Fibroblast of skin of right biceps (primary cell): Measurements from ENCODE around the gene PRKG1.
A peak's percentile ranks its signal among the peaks of the same experiment; 100 is the strongest.

Source experiments
- DNase-seq: peaks from one replicate; pipeline ENCODE4 v3.0.0-alpha.2; 2013

The PRKG1 gene

GRCh38 chr10:51788273-51788672 is 714.0 kb downstream of the PRKG1 start:
- DNase-seq, result no peak

GRCh38 chr10:51789118-51789517 is 714.8 kb downstream of the PRKG1 start:
- DNase-seq, result no peak

- DNase-seq, result no peak
Observed at GRCh38 chr10:51789903-51790302, 715.6 kb downstream of the PRKG1 start.

GRCh38 chr10:51792678-51793077 is 718.4 kb downstream of the PRKG1 start:
- DNase-seq, result no peak

GRCh38 chr10:51800121-51800520 is 725.8 kb downstream of the PRKG1 start:
- DNase-seq, result no peak

GRCh38 chr10:51800725-51801424 is 726.6 kb downstream of the PRKG1 start:
- DNase-seq, result no peak

- no peak for DNase-seq
Observed at GRCh38 chr10:51802030-51802429, 727.7 kb downstream of the PRKG1 start.

GRCh38 chr10:51804866-51805265 is 730.6 kb downstream of the PRKG1 start:
- DNase-seq, result peak; percentile 69

DNA sequence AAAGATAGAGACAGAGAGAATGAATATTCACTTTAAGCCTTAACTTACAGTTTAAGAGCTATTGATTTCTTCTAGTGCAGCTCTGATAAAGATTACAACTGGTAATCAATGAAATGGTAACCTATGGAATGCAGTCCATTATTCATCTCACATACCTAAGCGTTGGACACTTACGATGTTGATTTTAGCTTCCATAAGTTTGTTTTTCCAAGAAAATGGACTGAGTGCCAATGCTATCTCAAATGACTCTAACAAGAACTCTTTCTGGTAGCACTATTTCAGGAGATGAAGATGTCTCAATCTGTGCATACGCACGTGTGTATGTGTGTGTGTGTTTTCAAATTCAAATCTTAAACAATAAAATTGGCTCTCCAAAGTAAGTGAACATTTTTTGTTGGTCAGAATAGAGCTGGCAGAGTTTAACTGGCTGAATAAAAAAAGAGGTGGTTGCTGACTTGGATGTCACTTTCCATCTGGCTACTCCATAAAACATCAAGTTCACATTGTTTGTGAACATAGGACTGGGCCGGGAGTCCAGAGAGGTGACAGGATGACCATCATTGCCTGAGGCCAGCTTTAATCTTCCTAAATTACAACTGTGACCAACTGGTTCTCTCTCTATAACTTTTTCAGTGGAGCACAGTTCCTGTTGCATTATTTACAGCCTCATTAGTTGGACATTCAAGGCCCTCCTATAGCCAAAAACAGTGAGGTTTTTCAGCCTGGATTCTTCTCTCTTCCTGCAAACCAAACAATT is 732.0 kb downstream of the PRKG1 start:
- no peak for DNase-seq

DNA sequence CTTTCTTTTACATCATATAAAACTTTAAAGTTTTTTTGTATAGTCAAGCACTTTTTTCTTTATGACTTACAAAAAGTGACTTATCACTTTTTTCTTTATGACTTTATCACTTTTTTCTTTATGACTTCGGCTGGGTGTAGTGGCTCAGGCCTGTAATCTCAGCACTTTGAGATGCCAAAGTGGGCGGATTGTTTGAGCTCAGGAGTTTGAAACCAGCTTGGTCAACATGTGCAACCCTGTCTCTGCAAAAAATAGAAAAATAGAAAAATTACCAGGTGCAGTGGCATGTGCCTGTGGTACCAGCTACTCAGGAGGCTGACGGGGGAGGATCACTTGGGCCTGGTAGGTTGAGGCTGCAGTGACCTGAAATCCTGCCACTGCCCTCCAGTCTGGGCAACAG is 733.9 kb downstream of the PRKG1 start:
- DNase-seq, result no peak

- DNase-seq, result no peak
Observed at GRCh38 chr10:51815723-51816122, 741.4 kb downstream of the PRKG1 start.

- DNase-seq, result no peak
Observed at GRCh38 chr10:51821045-51821444, 746.8 kb downstream of the PRKG1 start.

- DNase-seq, result no peak
Observed at GRCh38 chr10:51821745-51822144, 747.5 kb downstream of the PRKG1 start.

DNA sequence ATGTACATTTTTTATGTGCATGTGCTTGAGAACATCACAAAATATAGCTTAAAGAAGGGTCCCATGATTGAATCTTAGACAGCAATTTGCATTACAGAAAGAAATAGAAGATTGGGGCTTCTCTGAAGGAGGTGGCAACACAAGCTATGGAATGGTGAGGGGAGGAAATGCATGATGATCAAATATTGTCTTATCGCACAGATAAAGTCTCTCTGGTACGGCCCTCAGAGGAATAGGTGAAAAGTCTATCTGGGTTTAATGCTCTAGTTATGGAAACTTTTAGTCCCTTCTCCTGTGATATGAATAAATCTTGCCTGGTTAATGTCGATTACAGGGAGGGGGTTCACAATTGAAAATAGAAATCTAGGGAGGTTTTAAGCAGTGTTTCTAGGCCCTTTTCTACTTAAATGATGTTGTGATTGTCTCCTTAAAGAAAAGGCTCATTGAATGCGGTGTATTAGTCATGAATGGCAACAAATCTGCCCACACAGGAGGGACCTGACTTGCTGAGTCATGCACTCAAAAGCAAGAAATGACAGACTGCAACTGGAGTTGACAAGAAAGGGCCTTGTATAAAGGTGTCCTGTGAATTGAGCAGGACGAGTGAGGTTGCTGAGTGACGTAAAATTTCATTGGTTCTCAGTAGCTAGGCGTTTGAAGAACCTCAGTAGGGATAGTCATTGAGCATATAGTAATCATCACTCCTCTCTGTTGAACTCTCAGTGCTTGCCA is 758.5 kb downstream of the PRKG1 start:
- DNase-seq, result peak; percentile 69

GRCh38 chr10:51834548-51834947 is 760.3 kb downstream of the PRKG1 start:
- DNase-seq, result no peak

DNA sequence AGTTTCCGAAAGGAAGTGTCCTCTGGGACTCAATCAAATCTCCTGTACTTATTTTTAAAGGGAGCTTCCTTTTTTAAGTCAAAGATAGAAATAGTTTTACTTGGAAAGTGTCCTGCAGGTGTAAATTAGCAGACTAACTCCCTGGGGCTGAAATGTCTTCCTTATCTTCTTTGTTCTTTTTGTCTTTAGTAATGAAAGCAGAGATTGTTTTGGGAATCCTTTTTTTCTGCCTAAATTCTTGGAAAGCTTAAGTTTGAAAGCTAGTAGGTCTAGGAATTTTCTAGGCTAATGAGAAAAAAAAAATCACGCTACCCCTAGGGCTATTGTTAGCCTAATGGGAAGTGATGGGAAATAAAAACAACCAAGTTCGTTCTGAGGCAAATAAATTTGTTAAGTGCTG is 764.2 kb downstream of the PRKG1 start:
- no peak for DNase-seq

- no peak for DNase-seq
Observed at GRCh38 chr10:51843966-51844365, 769.7 kb downstream of the PRKG1 start.

GRCh38 chr10:51846856-51847506 is 772.7 kb downstream of the PRKG1 start:
- DNase-seq, result no peak

DNA sequence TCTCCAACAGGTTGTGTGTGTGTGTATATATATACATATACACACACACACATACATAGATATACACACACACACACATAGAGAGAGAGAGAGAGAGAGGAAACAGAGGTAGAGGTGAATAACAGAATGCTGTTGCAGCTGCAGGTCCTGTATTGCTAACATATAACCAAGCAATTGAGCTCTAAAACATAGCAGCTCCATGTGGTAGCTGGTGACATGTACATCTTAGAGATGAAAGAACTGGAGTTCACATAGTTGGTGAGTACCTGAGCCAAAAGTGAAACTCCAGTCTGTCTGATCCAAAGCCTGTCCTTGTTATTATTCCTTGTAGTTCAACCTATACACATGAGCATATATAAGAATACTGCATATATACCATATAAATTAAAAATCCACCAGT is 778.0 kb downstream of the PRKG1 start:
- DNase-seq, result no peak

DNA sequence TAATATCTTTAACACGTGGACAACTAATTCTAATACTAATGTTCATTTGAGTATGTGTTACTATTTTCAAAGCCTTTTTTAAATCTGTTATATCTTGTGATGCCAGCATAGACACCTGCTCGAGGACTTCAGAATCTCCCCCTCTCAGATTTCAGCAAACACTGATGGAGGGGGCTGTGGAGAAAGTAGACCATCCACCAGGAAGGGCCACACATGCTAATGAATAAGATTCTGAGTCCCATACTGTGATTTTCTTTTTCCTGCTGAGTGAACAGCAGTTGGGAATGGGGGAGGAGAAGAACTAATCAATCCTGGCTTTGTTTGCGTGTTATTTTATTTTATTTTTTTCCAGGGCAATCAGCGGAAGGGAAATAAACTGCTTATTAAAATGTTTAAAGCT is 783.0 kb downstream of the PRKG1 start:
- DNase-seq, result no peak

DNA sequence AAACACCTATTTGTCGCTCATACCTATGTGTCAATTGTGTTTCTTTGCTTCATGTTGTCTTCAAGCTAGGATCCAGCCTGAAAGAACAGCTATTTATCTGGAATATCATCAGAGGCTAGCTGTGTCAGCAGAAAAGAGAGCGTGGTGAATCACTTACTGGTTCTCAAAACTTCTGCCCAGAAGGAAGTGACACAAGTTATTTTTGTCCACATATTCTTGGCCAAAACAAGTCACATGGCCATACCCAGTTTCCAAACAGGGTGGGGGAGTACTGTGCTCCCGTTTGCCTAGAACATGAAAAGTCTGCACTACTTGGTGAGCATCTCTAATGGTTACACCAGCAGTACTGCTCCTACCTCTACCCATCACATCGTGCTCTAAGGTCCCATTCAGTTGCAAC is 786.0 kb downstream of the PRKG1 start:
- peak; percentile 48 for DNase-seq

- no peak for DNase-seq
Observed at GRCh38 chr10:51861051-51861450, 786.8 kb downstream of the PRKG1 start.

GRCh38 chr10:51861731-51862130 is 787.4 kb downstream of the PRKG1 start:
- no peak for DNase-seq
